HG03432 (cell line): ENCODE data around the gene NUDT7.

Experiments used
- ATAC-seq: cut with Tn5 transposase; IDR thresholded peaks from one replicate; pipeline ENCODE4 v1.9.1; 2021; ENCODE audit warnings: mild to moderate bottlenecking, moderate library complexity; ENCODE audit not compliant: unreplicated experiment

The NUDT7 gene

DNA sequence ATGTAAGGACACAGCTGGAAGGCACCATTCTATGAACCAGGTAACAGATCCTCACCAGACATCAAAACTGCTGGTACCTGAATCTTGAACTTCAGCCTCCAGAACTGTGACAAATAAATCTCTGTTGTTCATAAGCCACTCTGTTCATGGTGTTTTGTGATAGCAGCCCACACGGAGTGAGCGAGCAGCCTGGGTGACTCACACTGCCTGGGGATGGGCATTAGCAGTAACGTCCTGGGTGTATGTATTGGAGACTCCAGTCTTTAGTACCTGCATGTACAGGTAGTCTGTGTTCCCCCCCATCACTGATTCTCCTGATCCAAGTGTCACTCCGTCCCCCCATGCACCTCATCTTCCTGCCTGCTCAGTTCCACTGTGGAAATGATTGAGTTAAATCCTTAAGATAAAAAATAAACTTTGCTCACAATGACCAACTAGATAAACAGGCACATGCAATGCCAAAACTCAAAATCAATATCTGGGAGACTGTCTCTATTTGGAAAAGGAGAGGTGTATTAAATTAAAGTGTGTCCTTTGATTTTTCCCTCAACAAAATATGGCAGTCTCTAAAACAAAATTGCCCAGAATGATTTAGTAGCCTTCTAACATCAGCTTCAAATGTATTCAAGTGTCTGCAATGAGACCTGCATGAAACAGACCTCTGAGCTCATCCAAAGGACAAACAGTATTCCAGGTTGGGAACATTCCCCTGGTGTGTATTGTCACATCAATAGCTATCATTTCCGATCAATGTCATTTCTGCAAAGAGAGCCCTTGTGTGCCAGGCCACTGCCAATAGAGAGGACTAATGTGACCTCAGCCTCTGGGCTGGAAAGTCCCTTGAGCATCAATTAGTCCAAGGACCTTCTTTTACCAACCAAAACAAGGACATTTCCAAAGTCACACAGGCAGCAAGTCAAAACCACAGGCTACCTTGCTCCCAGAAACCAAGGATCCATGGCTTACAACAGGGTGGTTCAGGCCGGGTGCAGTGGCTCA is 53.9 kb downstream of the NUDT7 start:
- ATAC-seq, result no peak

DNA sequence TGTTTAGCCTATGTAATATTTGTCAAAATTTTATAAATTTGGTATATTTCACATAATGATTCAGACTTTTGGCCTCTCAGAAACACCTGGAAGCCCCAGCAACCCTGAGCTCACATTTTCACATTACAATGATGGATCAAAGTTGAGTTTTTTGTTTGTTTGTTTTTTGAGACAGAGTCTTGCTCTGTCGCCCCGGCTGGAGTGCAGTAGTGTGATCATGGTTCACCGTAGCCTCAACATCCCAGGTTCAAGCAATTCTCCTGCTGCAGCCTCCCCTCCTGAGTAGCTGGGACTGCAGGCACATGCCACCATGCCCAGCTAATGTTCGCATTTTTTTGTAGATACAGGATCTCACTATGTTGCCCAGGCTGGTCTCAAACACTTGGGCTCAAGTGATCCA is 55.4 kb downstream of the NUDT7 start:
- ATAC-seq, result no peak

DNA sequence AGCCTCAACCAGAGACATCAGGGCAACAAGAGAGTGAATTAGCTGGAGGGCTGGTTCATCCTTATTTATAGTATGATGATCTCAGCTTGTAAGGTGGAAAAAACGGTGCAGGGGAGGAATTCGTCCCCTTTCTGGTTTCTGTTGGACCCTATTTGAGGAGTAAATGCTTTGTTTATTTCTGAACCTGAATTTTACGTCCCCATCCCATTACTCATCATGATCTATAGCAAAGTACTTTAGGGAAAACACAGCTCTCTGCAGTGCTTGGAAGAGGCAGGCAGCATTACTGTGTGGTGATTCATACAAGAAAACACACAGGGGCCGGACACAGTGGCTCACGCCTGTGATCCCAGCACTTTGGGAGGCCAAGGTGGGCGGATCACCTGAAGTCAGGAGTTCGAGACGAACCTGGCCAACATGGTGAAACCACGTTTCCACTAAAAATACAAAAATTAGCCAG is 58.1 kb downstream of the NUDT7 start:
- ATAC-seq, result no peak

DNA sequence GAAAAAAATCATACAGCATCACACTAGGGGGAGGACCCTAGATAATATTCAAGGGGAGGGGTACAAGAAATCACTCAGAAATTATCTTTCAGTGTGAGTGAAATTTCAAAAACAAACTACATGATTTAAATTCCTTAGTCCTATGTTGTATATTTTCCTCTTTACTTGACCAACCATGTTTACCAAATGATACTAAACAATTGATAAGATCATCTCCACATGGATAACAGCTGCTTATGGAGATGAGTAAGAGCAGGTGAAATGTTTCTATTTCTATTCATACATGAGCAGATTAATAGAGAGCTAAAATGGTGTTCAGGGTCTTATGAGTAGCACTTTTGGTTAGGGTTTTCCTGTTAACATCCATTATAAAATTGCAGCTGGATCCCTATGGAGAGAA is 58.8 kb downstream of the NUDT7 start:
- ATAC-seq, result no peak

DNA sequence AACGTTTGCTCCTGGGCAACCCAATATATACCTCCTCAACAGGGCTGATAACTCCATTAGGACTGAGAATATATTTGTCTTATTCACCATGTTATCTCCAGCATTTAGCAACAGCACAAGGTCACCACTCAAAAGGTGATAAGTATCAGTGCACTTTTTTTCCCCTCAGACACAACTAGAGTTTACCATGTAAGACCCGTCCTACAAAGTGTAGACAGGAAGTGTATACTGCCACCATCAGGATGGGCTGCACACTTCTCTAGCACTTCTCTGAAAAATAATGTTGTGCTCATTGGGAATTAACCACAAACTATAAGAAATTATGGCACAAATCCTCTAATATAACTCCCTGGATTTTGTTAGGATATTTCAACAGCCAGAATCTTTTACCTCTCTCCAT is 60.4 kb downstream of the NUDT7 start:
- no peak for ATAC-seq

DNA sequence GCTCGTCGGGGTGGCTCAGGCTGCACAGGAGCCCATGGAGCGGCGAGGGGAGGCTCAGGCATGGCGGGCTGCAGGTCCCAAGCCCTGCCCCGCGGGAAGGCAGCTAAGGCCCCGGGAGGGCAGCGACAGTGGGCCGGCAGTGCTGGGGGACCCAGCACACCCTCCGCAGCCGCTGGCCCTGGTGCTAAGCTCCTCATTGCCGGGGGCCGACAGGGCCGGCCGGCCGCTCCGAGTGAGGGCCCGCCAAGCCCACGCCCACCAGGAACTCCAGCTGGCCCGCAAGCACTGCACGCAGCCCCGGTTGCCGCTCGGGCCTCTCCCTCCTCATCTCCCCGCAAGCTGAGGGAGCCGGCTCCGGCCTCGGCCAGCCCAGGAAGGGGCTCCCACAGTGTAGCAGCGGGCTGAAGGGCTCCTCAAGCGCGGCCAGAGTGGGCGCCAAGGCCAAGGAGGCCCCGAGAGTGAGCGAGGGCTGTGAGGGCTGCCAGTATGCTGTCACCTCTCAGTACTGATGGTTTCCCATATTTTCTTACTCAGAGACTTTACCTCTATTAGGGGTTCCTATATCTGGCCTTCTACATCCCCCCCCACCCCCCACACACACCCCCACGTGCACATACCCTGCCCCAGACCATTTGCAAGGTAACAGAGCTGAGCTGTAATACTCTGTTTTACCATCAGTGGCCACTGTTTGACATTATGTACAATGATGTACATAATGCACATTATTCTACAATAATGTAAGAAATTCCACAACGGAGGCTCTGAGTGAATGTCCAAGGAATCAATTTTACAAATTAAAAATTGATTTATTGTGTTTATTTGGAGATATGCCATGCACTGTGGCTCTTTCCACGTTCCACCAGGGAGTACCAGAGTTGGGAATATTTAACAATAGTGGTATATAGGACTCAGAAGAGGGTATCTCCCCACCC is 62.4 kb downstream of the NUDT7 start:
- ATAC-seq, result no peak

DNA sequence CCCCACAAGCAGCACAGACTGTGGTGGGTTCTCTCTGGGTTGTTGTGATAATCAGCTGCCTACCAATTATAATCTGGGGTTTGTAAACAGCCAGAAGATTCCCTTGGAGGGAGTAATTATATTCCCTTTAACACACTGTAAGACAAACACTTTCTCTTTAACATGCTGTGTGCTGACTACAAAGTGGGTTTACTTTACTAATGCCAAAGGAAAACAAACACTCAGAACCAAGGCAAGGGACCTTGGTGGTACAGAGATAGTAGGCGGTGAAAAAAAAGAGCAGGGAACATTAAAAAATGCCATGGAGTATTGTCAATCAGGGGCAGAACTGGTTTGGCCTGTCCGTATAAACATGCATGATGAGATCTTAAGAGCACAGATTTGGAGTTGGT is 63.1 kb downstream of the NUDT7 start:
- no peak for ATAC-seq

DNA sequence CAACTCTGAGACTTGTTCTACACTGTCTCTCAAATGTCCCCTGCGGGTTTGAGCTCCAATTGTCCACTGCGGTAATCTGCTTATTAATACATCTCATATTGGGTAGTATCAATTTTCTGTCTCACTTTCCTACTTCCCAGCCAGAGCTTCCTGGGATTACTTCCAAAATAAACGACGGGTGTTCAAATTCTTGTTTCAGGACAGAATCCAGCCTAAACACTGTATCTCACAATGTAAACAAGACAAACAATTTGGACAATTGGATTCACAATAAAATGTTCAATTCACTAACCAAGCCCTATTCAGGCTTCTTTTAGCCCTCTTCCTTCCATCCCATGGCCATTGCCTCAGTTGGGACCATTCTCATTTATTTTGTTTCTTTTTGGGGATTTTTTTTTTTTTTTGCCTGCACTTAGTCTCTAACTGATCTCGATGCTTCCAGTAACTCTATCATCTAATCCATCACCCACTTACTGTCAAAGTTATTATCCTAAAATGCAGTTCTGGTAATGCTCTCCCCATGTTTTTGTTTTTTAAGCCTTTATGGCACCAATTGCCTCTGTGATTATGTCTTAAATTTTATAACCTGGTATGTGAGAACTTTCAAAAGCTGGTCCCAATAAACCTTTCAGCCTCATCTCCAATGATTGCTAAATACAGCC is 64.0 kb downstream of the NUDT7 start:
- no peak for ATAC-seq

DNA sequence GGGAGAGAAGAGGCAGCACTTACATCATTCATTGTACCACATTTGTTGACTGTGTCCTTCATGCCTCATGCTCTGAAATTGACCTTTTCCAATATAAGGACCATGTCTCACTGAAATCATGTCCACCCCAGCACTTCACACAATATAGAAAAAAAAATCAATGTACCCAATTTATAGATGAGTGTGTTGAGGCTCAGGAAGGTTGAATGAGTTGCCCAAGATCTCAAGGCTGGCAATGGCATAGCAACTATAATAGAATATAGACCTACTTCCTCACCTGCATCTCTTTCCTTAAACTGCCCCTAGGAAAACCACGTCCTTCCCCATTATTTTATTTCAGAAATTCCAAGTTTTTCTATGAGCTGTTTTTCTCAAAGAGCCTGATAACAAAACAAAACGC is 65.1 kb downstream of the NUDT7 start:
- no peak for ATAC-seq

DNA sequence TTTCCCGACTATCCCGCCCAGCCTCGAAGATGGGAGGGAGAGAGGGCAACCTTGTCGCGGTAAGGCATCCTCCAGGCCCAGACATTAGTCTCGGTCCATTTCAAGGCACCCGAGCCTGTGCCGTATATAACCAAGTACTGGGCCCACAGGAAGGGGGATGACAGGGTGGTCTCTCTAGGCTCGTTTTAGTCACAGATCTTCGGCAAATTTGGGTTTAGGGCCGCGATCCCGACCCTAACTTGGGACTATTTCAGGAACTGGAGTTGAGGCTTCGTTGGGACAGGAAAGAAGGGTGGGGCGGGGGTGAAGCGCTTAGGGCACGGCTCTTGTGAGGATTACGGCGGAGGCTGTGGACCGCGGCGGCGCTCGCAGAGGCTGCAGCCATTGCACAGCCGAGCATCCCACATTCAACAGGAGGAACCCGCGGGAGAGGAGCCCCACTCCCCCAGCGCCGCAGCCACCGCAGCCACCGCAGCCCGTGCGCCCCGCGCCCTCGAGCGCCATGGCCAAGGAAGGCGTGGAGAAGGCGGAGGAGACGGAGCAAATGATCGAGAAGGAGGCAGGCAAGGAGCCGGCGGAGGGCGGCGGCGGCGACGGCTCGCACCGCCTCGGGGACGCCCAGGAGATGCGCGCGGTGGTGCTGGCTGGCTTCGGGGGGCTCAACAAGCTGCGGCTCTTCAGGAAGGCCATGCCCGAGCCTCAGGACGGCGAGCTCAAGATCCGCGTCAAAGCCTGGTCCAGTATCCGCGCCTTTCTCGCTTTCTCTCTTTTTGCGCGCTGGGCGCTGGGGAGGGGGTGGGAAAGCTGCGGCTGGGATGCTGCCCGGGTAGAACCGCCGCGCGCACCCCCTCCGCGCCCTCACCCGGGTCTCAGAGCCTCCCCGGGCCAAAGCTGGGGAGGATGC is 66.1 kb downstream of the NUDT7 start, which contains the start of gene VAT1L:
Gene VAT1L (plus strand): TSS at position 384 of the 904 bp plus-strand sequence. CDS start 119 bp downstream, at position 503.
- ATAC-seq, result peak; percentile 59

DNA sequence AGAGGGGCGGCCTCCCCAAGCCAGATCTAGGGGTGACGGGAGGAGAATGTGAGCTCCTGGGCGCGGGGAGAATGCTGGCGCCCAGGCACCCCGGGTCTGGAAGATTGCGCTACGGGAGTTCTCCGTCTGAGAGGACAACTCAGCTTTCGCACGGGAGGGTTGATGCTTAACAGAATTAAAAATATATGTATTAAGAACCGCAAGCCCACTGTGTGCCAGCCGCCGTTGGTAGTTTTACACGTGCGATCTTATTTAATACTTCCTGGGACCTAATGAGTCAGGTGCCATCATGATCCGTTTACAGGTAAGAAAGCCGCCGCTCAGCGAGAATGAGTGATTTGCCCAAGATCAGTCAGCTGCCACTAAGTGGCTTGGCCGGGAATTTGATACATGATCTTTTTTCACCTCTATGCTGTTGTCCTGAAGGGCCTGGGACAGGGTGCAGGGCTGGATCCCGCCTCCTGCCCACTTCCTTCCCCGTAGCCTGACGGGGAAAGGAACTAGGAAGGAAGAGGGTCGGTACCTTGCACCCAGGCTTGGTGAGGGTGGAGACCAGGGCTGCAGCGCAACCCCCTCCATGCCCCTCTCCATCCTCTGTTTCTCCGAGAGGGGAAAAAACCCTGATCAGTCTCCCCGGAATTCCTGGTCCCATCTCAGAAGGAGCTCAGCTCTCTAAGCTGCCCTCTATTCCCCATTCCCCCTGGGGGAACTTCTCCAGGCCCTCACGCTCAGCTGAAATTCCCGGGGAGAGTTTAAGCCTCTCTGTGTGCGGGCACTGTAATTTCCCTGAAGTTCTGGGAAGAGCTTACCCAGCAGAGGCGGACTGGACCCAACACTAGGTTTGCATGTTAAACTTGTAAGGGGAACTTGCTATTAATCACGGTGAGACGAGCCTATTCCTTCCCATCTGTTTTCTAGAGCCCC is 67.0 kb downstream of the NUDT7 start:
- no peak for ATAC-seq

DNA sequence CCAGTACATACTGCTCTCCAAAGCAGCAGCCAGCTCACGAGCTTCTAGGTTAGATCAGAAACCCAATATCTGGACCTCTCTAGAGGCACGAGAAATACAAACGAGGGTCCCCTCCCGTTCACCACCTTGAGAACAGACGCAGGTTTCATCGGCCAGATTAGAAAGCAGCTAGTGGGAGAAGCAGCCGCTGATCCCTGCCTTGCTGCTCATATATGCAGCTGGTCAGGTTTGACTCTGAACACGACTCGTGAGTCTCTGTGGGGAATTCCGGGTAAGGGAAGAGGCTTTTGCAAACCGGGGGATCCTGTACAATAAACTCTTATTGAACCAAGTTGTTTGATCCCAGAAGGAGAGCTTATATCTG is 67.7 kb downstream of the NUDT7 start:
- ATAC-seq, result no peak

DNA sequence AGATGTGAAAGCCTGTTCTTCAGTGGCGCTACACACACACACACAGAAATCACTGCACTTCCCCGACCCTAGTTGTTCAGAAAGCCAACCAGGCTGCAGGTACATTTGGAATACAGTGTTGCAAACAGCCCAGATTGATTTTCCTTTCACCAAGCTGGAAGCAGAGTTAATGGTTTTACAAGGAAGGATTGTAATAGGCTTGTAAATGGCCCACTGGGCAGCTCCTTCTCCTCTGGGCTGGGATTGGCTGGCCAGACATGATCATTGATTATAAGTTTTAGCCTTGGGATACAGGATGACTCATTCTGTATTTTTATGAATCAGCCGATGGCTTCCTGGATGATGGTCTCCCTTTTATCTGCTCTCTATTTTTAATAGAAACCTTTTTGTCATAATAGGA is 68.6 kb downstream of the NUDT7 start:
- no peak for ATAC-seq
